GM23248 (cell line): ENCODE data around the gene UBAP2. TPM values are rescaled to one million over a fixed set of nuclear protein-coding genes. Genes with fewer than 3 reads are reported as not detected.

Source experiments
- DNase-seq: peaks from one replicate; pipeline ENCODE4 v3.0.0-alpha.2; 2015
- H2AFZ ChIP-seq: fragments of 200-600 bp; sonication (generic); 2 replicates; pipeline ENCODE4 v1.6.1; 2016; ENCODE audit warnings: antibody characterized with exemption
- H3F3A ChIP-seq: fragments of 200-600 bp; sonication (generic); 2 replicates; pipeline ENCODE4 v1.6.1; 2016; ENCODE audit warnings: mild to moderate bottlenecking, antibody characterized with exemption, mixed run types; ENCODE audit not compliant: insufficient read depth
- H3K27ac ChIP-seq: fragments of 200-600 bp; sonication (generic); 2 replicates; pipeline ENCODE4 v1.5.1; 2016; ENCODE audit warnings: mild to moderate bottlenecking
- H3K27me3 ChIP-seq: fragments of 200-600 bp; sonication (generic); replicated peaks from 2 replicates; pipeline ENCODE4 v1.6.1; 2016; ENCODE audit warnings: mild to moderate bottlenecking; ENCODE audit not compliant: insufficient read depth
- H3K36me3 ChIP-seq: fragments of 200-600 bp; sonication (generic); 2 replicates; pipeline ENCODE4 v1.6.1; 2016; ENCODE audit warnings: low read depth, mild to moderate bottlenecking
- H3K4me1 ChIP-seq: fragments of 200-600 bp; sonication (generic); 2 replicates; pipeline ENCODE4 v1.6.1; 2016; ENCODE audit warnings: mild to moderate bottlenecking; ENCODE audit not compliant: insufficient read depth
- H3K4me2 ChIP-seq: fragments of 200-600 bp; sonication (generic); one replicate; pipeline ENCODE4 v1.6.1; 2016; ENCODE audit warnings: mild to moderate bottlenecking; ENCODE audit not compliant: unreplicated experiment
- H3K4me3 ChIP-seq: fragments of 200-600 bp; sonication (generic); 2 replicates; pipeline ENCODE4 v1.5.1; 2016; ENCODE audit warnings: mild to moderate bottlenecking
- H3K79me2 ChIP-seq: fragments of 200-600 bp; sonication (generic); 2 replicates; pipeline ENCODE4 v1.6.1; 2016; ENCODE audit warnings: mild to moderate bottlenecking; ENCODE audit not compliant: insufficient read depth
- H3K9ac ChIP-seq: fragments of 200-600 bp; sonication (generic); 2 replicates; pipeline ENCODE4 v1.6.1; 2016; ENCODE audit warnings: mild to moderate bottlenecking
- H3K9me2 ChIP-seq: fragments of 200-600 bp; sonication (generic); 2 replicates; pipeline ENCODE4 v1.6.1; 2016; ENCODE audit warnings: mixed run types, mild to moderate bottlenecking, moderate library complexity; ENCODE audit not compliant: insufficient read depth
- H3K9me3 ChIP-seq: fragments of 200-600 bp; sonication (generic); one replicate; pipeline ENCODE4 v1.6.1; 2017; ENCODE audit warnings: low read depth
- H4K20me1 ChIP-seq: fragments of 200-600 bp; sonication (generic); 2 replicates; pipeline ENCODE4 v1.6.0; 2016; ENCODE audit not compliant: insufficient read depth
- EZH2 ChIP-seq: fragments of 200-600 bp; sonication (generic); IDR thresholded peaks from 2 replicates; pipeline ENCODE4 v1.6.1; 2018; ENCODE audit warnings: antibody characterized with exemption, mild to moderate bottlenecking; ENCODE audit not compliant: insufficient read depth, poor library complexity, severe bottlenecking
- EZH2phosphoT487 ChIP-seq: fragments of 200-600 bp; sonication (generic); IDR thresholded peaks from 2 replicates; pipeline ENCODE4 v1.6.1; 2018; ENCODE audit warnings: antibody characterized with exemption, moderate library complexity, mild to moderate bottlenecking, low read depth; ENCODE audit not compliant: insufficient read depth
- WGBS, 2 experiments: methylation state at CpG; one replicate each; pipeline ENCODE4 v1.1.6; 2015 to 2017; ENCODE audit warnings: low lambda C conversion rate in 2 of 2, low coverage in 1 of 2; ENCODE audit errors: missing lambda C conversion rate in 2 of 2; 5-methylcytosine and 5-hydroxymethylcytosine counted together
- in situ Hi-C: fragments of 300-500 bp; cut with MboI; formaldehyde crosslinking; loops from 2 replicates; pipeline ENCODE4 v1.15.0; 2020
- polyA plus RNA-seq: library from polyadenylated mRNA; unstranded; fragments of >200 nt; fragmentation: Nextera tagmentation; extraction: Ambion mirVana; gene quantifications from 2 replicates; pipeline ENCODE4 v1.2.1, GENCODE V29; 2016
- total RNA-seq: library from RNA; depleted of rRNA; stranded (reverse); fragments of >200 nt; shearing (Covaris generic); gene quantifications from 2 replicates; pipeline ENCODE4 v1.2.3, GENCODE V29; 2014

Gene UBAP2
- total and polyA plus RNA-seq, 2 experiments from 2014 or later, result 13.0 to 13.9 TPM

- H3K9me2 ChIP-seq, result no peaks in the 10 kb centered on the region
- H3K9me3 ChIP-seq, result no peaks in the 10 kb centered on the region
- peaks cover 63% of the 10 kb centered on the region; the same call in 1 of the 2 replicates for H3K36me3 ChIP-seq
- no peaks in the 10 kb centered on the region; the same call in 1 of the 2 replicates for H3K4me1 ChIP-seq
- 92 to 96% methylated on average over 5 of the region's 5 CpGs for WGBS, 2 experiments
- no peak overlapping the region for H2AFZ ChIP-seq
- in situ Hi-C loops, result no loop called here
- H3K4me3 ChIP-seq, result no peak overlapping the region
- H3F3A ChIP-seq, result no peaks in the 10 kb centered on the region
- H3K9ac ChIP-seq, result no peak overlapping the region
- H3K4me2 ChIP-seq, result no peak overlapping the region
- H3K27ac ChIP-seq, result no peak overlapping the region
- H3K27me3 ChIP-seq, result no peaks in the 10 kb centered on the region
- TF ChIP-seq EZH2phosphoT487 (no peak), EZH2 (no peak)
- no peak for DNase-seq
- H4K20me1 ChIP-seq, result no peaks in the 10 kb centered on the region
- H3K79me2 ChIP-seq, result no peaks in the 10 kb centered on the region
These were observed 44.9 kb upstream of the UBAP2 start for GRCh38 chr9:34093578-34093977.

GRCh38 chr9:34089311-34089710 lies 40.6 kb upstream of the UBAP2 start:
- Histone ChIP-seq H4K20me1 (no peaks in the 10 kb centered on the region), H3F3A (peaks cover 4% of the 10 kb centered on the region; the same call in 1 of the 2 replicates), H3K9ac (no peak overlapping the region), H3K9me3 (no peaks in the 10 kb centered on the region), H3K4me3 (no peak overlapping the region), H3K27me3 (no peaks in the 10 kb centered on the region), H3K79me2 (no peaks in the 10 kb centered on the region), H3K4me2 (no peak overlapping the region), H2AFZ (no peak overlapping the region), H3K36me3 (peaks cover 55% of the 10 kb centered on the region), H3K27ac (no peak overlapping the region), H3K9me2 (no peaks in the 10 kb centered on the region), H3K4me1 (no peaks in the 10 kb centered on the region; the same call in 1 of the 2 replicates)
- TF ChIP-seq EZH2, result no peak
- no peak for TF ChIP-seq EZH2phosphoT487
- in situ Hi-C loops, result no loop called here
- no peak for DNase-seq
- 86 to 91% methylated on average over 7 of the region's 7 CpGs for WGBS, 2 experiments

GRCh38 chr9:34087370-34087769 lies 38.7 kb upstream of the UBAP2 start:
- Histone ChIP-seq H3K4me1 (no peaks in the 10 kb centered on the region; the same call in 1 of the 2 replicates), H3K9me3 (no peaks in the 10 kb centered on the region), H3K9me2 (no peaks in the 10 kb centered on the region), H3K9ac (no peak overlapping the region), H4K20me1 (no peaks in the 10 kb centered on the region), H3K4me2 (no peak overlapping the region), H3K4me3 (no peak overlapping the region), H2AFZ (no peak overlapping the region), H3F3A (peaks cover 9% of the 10 kb centered on the region; the same call in 1 of the 2 replicates), H3K79me2 (no peaks in the 10 kb centered on the region), H3K27me3 (no peaks in the 10 kb centered on the region), H3K27ac (no peak overlapping the region), H3K36me3 (peaks cover 47% of the 10 kb centered on the region)
- no peak for DNase-seq
- TF ChIP-seq EZH2phosphoT487 (no peak), EZH2 (no peak)
- in situ Hi-C loops, result no loop called here
- WGBS, 2 experiments, result 42 to 64% methylated on average over 1 of the region's 1 CpG

GRCh38 chr9:34086864-34087263 lies 38.2 kb upstream of the UBAP2 start:
- Histone ChIP-seq H2AFZ (no peak overlapping the region), H3K27ac (no peak overlapping the region), H3K9me2 (no peaks in the 10 kb centered on the region), H3K4me2 (no peak overlapping the region), H3K9ac (no peak overlapping the region), H3K9me3 (no peaks in the 10 kb centered on the region), H3K4me3 (no peak overlapping the region), H4K20me1 (no peaks in the 10 kb centered on the region), H3F3A (peaks cover 9% of the 10 kb centered on the region; the same call in 1 of the 2 replicates), H3K27me3 (no peaks in the 10 kb centered on the region), H3K4me1 (no peaks in the 10 kb centered on the region), H3K79me2 (no peaks in the 10 kb centered on the region), H3K36me3 (peaks cover 42% of the 10 kb centered on the region)
- no peak for TF ChIP-seq EZH2
- no peak for TF ChIP-seq EZH2phosphoT487
- in situ Hi-C loops, result no loop called here
- no peak for DNase-seq
